GM18498 (cell line): ENCODE data around the gene CXCR5.
A peak's percentile ranks its signal among the peaks of the same experiment; 100 is the strongest.

Source experiments
- ATAC-seq: cut with Tn5 transposase; IDR thresholded peaks from one replicate; pipeline ENCODE4 v1.9.1; 2021; ENCODE audit warnings: mild to moderate bottlenecking, moderate library complexity; ENCODE audit not compliant: unreplicated experiment

Gene CXCR5

DNA sequence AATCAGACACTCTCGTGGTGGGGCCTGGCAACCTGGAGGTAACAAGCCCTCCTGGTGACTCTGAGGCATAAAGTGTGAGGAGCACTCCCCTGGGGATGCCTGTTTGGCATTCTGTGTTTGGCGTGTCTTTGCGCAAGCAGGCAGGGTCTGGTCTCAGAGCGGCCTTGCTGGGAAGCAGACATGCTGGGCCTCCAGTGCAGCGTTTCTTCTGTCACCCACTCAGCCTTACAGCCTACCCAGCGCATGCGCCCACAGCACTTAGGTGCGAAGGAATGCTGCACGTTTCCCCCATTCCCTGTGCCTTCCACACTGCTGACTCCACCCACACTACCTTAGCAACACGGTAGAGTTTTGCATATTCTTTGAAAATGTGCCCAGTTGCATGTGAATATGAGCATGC lies 7.4 kb upstream of the CXCR5 start:
- ATAC-seq = no peak

DNA sequence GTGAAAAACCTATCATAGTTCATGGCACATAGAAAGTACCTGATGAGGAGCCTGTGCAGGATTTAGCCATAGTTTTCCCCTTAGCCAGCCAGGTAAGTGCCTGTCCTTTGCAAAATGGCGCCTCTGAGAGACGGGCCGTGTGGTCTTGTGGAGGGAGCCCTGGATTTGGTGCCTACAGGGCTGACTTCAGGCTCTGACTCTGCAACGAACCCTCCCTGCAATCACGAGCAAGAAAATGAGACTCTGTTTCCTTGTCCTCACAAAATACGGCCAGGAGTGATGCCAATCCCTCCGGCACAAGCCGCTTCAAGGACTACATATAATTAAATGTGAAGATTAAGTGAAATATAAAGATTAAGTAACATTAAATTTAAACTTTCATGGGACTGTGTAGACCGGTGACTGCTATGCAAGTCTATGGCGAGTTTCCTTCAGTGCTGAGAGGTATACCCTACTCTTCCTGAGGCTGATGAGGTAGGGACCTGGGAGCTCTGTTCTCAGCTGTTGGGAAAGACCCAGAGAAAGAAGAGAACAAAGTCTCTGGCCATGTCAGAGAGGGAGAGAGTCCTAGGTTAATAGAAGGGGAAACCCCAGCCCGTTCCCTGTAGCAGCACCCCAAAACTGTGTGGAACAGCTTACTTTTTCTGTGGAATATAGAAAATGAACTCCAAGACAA lies 6.1 kb upstream of the CXCR5 start:
- ATAC-seq = no peak

DNA sequence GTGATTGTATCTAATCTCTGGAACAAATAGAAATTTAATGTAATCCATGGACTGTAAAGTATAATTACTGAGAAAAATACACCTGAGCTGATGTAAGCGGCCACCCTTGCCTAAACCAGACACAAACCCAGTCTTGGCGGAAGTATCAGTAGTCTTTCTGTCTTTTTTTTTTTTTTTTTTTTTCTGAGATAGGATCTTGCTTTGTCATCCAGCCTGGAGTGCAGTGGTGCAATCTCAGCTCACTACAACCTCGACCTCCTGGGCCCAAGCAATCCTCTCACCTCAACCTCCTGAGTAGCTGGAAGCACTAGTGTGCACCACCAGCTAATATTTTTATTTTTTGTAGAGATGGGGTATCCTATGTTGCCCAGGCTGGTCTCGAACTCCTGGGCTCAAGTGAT lies 5.5 kb upstream of the CXCR5 start:
- no peak for ATAC-seq

DNA sequence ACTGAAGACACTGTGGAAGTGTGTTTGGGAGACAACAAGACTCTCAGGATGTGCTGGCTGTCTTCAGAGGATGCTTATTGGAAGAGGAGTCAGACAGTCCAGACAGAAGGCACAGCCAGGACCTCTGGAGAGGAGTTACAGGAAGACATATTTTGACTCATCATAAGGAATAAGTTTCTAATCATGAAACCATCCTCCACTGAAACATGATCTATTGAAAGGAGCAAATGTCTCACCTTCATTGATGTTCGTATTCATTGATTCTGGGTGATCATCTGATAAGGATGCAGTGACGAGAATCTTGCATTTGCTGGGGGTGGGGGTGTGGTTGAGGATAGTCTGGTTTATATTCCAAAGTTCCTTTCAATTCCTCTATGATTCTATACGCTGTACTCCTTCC lies 2.5 kb upstream of the CXCR5 start:
- ATAC-seq = no peak

DNA sequence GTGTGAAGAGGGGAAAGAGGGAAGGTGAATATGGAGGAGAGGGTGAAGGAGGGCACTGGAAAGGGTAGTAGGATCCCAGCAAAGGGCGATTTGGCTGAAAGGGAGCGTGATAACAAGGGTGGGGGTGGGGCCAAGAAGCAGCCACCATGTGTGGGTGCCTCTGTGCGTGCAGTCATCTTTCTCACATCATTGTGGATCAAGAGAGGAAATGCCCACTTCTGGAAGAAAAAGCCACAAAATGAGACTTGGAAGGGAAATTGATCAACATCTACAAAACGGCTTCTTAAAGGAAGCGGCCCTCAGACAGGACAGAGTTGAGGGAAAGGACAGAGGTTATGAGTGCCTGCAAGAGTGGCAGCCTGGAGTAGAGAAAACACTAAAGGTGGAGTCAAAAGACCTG lies 1.2 kb upstream of the CXCR5 start:
- no peak for ATAC-seq

DNA sequence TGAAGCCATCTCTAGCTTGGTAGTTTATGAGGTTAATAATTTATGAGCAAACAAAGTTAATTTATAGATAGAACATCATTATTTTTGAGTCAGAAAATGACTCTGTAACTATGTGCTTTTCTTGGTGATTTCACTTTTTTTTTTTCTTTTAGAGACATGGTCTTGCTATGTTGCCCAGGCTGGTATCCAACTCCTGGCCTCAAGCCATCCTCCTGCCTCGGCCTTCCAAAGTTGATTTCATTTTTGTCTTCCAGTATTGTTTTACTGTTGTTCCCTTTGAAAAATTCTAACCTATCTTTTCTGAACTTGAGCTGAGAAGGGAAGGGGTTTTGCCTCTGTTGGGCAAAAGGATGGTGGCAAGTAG lies 706 bp upstream of the CXCR5 start:
- no peak for ATAC-seq

DNA sequence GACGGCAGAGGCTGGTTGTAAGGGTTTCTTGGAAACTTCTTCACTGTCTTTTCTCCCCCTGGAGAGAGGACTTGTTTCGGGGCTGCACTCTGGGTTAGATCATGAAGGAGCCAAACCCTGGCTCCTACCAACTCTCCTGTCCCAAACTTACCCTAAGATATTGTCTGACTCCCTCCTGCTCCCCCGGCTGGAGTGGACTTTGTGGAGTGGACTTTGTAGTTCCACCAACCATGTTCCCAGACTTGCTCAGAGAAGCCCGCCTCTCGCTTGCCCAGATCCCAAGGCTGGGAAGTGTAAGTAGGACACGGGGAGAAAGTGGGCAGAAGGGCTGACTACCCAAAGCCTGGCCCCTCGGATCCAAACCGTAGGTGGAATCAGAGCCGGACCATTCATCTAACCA lies 1.2 kb downstream of the CXCR5 start:
- no peak for ATAC-seq

DNA sequence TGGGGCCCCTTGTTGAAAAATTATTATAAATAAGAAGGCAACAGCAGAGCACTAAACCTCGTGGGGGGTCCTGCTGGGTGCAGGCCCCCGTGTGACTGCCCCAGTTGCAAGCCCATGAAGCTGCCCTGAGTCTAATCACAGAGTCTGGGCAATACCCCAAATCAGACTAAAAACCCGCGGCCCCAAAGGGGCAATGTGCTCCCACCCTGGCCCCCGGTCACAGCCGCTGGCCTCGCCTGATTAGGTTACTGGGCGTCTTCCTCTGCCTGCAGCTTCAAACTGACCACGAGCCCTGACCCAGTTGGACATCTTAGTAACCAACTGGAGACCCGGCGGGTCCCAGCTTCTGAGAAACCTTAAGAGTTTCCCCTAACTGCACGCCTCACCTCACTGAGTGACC lies 1.6 kb downstream of the CXCR5 start:
- ATAC-seq = no peak

DNA sequence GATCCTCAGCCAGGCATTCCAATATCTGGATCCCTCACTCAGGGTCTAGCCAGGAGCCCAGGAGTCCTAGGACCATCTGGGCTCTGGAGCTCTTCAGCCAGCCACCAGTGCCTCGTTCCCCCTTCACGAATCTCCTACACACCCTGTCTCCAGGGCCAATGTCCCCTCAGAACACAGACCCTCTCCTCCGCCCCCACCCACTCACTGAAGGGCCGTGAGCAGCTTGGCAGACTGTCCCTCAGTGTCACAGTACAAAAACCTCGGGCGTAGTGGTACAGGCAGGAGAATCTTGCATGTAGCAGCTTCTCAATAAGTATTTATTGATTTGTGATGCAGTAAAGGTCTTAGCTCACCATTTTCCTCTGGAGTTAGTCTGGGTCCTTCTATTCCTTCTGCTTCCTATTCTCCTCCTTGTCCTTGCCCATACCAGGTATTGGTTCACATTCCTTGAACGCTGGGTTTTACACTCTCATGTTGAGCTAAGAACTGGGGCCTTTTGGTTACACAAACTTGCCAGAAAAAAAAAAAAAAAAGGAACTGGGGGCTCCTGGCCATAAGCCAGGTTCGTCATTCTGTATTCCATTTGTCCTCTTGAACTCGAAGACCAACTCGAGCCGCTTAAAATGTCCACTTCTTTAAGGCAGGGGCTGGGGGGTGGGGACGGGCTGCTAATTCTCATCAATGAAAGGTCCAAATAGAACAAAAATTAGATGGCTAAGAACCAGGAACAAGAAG lies 2.3 kb downstream of the CXCR5 start:
- no peak for ATAC-seq

DNA sequence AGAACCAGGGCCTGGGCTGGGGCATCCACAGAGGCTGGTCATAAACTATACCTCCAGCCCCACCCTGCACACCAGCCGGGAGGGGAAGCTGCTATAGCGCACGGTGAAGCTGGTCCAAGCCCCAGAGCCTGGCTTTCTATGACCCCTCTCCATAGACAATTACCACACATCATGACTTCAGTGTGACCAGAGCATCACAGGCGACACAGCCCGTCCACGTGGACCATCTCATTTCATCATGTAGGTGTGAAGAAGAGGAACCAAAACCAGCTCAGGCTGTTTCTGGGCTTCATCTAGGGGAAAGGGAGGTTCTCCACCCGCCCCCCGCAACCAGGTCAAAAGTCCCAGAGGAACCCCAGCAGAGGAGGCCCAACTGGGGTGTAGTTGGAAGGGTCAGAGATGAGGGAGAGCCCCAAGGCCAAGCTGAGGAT lies 3.0 kb downstream of the CXCR5 start:
- ATAC-seq = no peak

DNA sequence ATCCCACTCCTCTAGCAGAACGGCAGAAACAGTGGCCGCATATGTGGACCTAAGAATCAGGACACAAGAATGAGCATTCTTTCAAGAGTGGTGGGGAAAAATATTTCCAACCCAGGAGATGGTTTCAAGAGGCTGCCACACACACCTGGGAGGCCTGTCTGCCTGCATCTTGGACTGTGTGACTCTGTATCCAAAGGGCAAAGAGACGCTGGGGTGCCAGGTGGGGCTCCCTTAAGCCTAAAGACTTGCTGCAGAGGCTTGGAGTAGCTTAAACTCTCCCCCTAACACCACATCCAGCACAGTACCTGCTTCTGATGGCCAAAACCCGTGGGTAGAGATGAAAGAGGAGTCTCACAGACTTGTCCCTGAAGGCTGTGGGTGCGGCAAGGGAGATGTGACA lies 3.5 kb downstream of the CXCR5 start:
- ATAC-seq = no peak

DNA sequence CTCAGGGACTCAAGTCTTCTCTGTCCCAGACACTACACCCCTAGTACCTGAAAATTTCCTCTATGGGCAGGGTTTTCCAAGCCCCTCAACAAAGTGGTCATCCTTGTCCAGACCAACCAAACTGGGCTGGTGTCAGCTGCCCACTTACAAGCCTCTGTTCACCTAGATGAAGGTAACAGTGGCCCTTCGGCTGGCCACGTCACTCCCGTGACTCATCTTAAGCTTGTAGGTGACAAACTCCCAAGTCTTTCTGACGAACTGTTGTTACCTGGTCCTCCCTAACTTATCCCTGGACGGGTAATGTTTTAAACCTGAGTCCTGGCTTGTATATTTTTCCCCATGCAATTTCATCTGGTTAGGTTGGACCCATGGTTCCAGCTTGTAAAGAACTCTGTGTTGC lies 4.7 kb downstream of the CXCR5 start:
- ATAC-seq = no peak

DNA sequence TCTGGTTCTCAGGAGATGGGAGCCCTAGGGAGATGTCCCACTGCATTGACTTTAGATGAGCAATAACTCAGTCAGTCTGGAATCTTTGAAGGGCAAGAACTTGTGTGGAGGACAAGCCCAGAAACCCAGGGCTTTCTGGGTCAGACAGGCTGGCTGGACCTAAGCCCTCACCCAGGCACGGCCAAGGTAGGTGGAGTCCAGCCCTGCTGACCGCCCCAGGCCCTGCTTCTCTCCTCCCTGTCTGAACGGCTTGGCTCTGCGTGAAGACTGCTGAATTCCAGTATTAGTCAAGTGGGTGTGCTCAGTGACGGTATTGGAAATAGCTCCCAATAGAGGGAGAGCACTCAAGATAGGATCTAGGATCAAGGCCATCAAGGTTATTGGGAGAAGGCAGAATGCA lies 6.1 kb downstream of the CXCR5 start:
- no peak for ATAC-seq

DNA sequence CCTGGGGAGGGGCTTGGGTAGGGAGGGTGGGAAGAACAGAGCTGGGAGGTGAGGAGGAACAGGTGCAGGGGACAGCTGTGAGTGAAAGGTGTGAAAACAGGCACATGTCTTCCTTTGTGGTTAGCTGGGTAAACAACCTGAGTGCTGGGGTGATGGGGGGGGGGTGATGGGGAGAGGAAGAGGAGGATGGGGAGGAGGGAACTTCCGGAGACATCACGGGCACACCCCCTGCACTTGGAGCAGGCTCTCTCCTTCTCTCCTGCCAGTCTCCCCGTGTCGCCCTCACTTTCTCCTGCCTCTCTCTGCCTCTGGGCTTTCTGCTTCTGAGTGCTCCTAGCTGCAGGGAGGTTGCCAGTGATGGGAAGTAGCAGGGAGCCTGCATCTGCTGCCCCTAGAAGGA lies 8.8 kb downstream of the CXCR5 start:
- no peak for ATAC-seq

DNA sequence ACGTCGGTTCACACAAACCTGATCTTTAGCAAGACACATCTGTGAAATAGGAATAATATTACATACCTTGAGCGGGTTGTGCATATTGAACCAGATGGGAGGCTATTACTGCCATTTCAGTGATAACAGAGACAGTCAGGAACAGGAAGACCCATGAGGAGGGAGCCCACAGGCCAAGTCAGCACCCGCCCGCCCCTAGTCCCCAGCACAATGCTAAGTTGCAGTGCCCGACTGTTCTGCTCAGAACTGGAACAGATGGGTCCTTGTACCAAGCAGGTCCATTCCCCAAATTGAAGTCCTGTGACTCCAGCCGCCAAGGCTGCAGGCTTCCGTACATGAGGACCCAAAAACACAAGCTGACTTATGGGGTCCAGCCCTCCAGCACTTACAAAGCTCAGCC lies 9.3 kb downstream of the CXCR5 start:
- no peak for ATAC-seq

DNA sequence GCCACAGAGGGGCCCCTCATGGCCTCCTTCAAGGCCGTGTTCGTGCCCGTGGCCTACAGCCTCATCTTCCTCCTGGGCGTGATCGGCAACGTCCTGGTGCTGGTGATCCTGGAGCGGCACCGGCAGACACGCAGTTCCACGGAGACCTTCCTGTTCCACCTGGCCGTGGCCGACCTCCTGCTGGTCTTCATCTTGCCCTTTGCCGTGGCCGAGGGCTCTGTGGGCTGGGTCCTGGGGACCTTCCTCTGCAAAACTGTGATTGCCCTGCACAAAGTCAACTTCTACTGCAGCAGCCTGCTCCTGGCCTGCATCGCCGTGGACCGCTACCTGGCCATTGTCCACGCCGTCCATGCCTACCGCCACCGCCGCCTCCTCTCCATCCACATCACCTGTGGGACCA lies 10.0 kb downstream of the CXCR5 start:
- ATAC-seq = no peak

DNA sequence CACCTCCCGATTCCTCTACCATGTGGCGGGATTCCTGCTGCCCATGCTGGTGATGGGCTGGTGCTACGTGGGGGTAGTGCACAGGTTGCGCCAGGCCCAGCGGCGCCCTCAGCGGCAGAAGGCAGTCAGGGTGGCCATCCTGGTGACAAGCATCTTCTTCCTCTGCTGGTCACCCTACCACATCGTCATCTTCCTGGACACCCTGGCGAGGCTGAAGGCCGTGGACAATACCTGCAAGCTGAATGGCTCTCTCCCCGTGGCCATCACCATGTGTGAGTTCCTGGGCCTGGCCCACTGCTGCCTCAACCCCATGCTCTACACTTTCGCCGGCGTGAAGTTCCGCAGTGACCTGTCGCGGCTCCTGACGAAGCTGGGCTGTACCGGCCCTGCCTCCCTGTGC lies 10.5 kb downstream of the CXCR5 start:
- ATAC-seq = no peak

DNA sequence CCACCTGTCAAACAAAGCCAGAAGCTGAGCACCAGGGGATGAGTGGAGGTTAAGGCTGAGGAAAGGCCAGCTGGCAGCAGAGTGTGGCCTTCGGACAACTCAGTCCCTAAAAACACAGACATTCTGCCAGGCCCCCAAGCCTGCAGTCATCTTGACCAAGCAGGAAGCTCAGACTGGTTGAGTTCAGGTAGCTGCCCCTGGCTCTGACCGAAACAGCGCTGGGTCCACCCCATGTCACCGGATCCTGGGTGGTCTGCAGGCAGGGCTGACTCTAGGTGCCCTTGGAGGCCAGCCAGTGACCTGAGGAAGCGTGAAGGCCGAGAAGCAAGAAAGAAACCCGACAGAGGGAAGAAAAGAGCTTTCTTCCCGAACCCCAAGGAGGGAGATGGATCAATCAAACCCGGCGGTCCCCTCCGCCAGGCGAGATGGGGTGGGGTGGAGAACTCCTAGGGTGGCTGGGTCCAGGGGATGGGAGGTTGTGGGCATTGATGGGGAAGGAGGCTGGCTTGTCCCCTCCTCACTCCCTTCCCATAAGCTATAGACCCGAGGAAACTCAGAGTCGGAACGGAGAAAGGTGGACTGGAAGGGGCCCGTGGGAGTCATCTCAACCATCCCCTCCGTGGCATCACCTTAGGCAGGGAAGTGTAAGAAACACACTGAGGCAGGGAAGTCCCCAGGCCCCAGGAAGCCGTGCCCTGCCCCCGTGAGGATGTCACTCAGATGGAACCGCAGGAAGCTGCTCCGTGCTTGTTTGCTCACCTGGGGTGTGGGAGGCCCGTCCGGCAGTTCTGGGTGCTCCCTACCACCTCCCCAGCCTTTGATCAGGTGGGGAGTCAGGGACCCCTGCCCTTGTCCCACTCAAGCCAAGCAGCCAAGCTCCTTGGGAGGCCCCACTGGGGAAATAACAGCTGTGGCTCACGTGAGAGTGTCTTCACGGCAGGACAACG lies 11.7 kb downstream of the CXCR5 start:
- ATAC-seq = peak; percentile 58

DNA sequence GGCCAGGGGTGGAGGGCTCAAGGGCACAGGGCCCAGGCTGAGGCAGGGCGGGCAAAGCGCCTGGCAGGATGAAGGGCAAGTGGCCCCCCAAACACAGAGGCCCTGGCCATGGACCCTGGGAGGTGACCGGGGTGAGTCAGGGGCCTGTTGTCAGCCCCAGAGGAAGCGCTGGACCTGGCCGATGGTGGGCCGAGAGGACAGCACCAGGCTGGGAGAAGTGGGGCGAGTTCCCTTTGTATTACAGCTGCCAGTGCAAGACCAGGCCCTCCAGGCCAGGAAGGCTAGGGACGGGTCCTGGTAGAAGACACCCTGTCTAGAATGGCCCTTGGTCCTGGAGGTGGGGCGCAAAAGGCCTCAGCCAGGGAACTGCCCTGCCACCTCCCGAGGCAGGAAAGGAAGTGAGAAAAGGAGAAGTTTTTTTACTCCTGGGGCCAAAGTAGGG lies 12.8 kb downstream of the CXCR5 start:
- ATAC-seq = no peak

DNA sequence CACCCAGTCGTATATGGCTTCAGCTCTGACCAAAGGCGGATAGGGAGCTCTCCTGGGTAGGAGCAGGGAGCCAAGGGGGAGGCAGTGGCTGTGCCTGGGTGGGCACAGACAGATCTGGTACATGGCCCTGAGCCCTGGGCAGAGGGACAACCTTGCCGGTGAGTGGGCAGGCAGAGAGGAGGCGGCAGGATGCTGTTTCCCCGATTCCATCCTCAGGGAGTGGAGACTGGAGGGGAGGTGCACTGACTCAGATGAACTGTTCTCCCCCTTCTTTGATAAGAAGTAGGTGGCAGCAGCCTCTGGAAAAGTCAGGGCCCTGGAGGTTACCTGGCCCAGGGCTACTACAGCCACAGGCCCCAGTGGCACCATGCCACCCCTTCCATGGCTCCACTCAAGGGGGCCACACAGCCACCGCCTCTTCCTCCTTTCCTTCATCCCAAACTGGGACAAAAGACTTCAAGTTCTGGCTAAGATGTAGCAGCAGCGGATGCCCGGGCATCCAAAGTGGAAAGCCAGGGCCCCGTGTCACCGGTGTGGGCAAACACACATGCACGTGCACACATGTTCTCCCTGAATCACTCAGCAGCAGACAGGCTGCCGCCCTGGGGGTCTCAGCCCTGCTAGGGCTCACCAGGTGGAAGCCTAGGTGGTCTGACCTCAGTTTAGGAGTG lies 13.4 kb downstream of the CXCR5 start:
- no peak for ATAC-seq

DNA sequence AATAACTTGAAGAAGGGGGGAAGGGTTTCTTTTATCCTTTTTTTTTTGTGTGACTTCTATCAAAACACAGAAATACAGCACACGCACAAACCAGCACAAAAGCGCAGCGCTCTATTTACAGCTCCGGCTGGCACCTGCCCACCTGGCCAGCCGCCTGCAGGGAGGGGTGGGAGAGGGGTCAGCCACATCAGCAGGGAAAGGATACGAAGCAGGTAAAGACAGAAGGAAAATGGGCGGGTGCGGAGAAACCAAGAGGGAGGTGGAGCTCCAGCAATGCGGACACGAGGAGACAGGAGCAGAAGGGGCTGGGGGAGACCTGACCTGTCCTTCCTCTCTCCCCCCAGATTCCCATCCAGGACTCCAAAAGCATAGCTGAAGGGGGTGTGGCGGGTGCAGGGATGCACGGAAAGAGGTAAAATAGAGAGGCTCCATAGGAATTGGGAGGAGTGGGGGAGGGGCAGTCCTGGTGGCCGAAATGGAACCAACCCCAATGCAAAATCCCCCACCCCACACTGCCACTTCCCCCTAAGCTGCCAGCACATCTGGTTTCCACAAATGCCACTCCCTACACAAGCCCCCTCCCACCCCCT lies 14.1 kb downstream of the CXCR5 start:
- no peak for ATAC-seq
